Skeletal muscle cell (primary cell): ENCODE results near the gene PLA2G4E.

Source experiments
- DNase-seq: peaks from one replicate; pipeline ENCODE4 v3.0.0-alpha.2; 2010; ENCODE audit warnings: low read depth
- H3K4me3 ChIP-seq: 2 replicates; pipeline ENCODE4 v1.5.1; 2011; ENCODE audit warnings: low read depth, mild to moderate bottlenecking, control low read depth, low read length, moderate library complexity

PLA2G4E gene

GRCh38 chr15:41997845-41998244 is 23.0 kb downstream of the PLA2G4E start:
- H3K4me3 ChIP-seq, result no peak overlapping the region
- no peak for DNase-seq

GRCh38 chr15:41996921-41997592 is 23.8 kb downstream of the PLA2G4E start:
- no peak overlapping the region for H3K4me3 ChIP-seq
- no peak for DNase-seq

- no peak for DNase-seq
- H3K4me3 ChIP-seq, result no peak overlapping the region
These were observed 24.5 kb downstream of the PLA2G4E start for GRCh38 chr15:41996376-41996775.

- DNase-seq, result no peak
- no peak overlapping the region for H3K4me3 ChIP-seq
These were observed 25.4 kb downstream of the PLA2G4E start for GRCh38 chr15:41995476-41995855.

GRCh38 chr15:41994772-41995475 is 25.9 kb downstream of the PLA2G4E start:
- H3K4me3 ChIP-seq, result no peak overlapping the region
- DNase-seq, result no peak

GRCh38 chr15:41994171-41994650 is 26.6 kb downstream of the PLA2G4E start:
- H3K4me3 ChIP-seq, result no peak overlapping the region
- DNase-seq, result no peak

GRCh38 chr15:41993472-41994170 is 27.2 kb downstream of the PLA2G4E start:
- H3K4me3 ChIP-seq, result no peak overlapping the region
- no peak for DNase-seq

GRCh38 chr15:41992803-41993190 is 28.0 kb downstream of the PLA2G4E start:
- DNase-seq, result no peak

GRCh38 chr15:41992151-41992802 is 28.6 kb downstream of the PLA2G4E start:
- no peak overlapping the region for H3K4me3 ChIP-seq
- DNase-seq, result no peak

More at GRCh38 chr15:41992803-41993190, 28.0 kb downstream of the PLA2G4E start:
- no peak overlapping the region for H3K4me3 ChIP-seq

- H3K4me3 ChIP-seq, result no peak overlapping the region
- no peak for DNase-seq
These were observed 30.2 kb downstream of the PLA2G4E start for GRCh38 chr15:41990691-41991090.

GRCh38 chr15:41990243-41990605 is 30.6 kb downstream of the PLA2G4E start:
- no peak for DNase-seq
- H3K4me3 ChIP-seq, result no peak overlapping the region

- no peak overlapping the region for H3K4me3 ChIP-seq
These were observed 31.1 kb downstream of the PLA2G4E start for GRCh38 chr15:41989573-41990242.

GRCh38 chr15:41988896-41989572 is 31.8 kb downstream of the PLA2G4E start:
- no peak overlapping the region for H3K4me3 ChIP-seq
- no peak for DNase-seq

More at GRCh38 chr15:41989573-41990242, 31.1 kb downstream of the PLA2G4E start:
- no peak for DNase-seq

- DNase-seq, result no peak
- no peak overlapping the region for H3K4me3 ChIP-seq
These were observed 32.9 kb downstream of the PLA2G4E start for GRCh38 chr15:41987925-41988275.

GRCh38 chr15:41987246-41987924 is 33.5 kb downstream of the PLA2G4E start:
- H3K4me3 ChIP-seq, result no peak overlapping the region
- DNase-seq, result no peak

- no peak overlapping the region for H3K4me3 ChIP-seq
- no peak for DNase-seq
These were observed 35.3 kb downstream of the PLA2G4E start for GRCh38 chr15:41985236-41986160.

GRCh38 chr15:41984622-41985021 is 36.2 kb downstream of the PLA2G4E start:
- no peak for DNase-seq
- H3K4me3 ChIP-seq, result no peak overlapping the region
